C4-2B (cell line): Measurements from ENCODE around the gene DENND1A.

Source experiments
- ZFX ChIP-seq: fragments of 450-650 bp; IDR thresholded peaks from 2 replicates; pipeline ENCODE4 v1.6.1; 2017
- TF ChIP-seq, protein P1 (sequence below): fragments of 450-650 bp; conservative IDR thresholded peaks from 2 replicates; pipeline ENCODE4 v1.5.1; 2017; ENCODE audit warnings: mild to moderate bottlenecking

DNA sequence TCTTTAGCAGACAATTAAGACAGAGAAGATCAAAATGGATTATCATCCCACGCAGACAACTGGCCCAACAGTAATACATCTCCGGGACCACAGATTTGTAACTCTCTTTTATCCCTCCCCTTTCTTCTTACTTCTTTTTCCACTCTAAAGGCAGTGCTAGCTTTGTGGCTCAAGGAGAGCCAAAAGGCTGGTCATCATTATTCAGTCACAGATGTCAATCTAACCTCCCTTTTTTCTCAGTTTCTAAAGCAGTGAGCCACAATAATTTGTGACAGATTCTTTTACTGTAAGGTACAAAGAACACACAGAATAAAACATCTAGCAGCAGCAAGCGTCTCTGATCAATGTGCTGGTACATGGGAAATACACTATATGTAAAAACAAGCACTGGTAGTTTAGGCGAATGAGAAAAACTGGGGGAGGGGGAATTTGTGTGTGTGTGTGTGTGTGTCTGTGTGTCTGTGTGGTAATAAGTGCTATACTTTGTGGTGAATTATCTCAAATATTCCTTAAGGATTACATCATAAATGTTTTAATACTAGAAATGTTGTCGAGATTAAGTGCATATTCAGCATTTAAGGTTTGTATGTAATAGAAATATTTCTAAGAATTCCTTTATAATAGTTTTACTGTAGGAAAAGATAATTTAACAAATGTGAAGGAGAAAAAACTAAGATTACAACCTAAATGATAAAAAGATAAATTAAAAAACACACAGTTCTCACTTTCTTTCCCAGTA lies 140.2 kb downstream of the DENND1A start:
- TF ChIP-seq, protein P1, sequence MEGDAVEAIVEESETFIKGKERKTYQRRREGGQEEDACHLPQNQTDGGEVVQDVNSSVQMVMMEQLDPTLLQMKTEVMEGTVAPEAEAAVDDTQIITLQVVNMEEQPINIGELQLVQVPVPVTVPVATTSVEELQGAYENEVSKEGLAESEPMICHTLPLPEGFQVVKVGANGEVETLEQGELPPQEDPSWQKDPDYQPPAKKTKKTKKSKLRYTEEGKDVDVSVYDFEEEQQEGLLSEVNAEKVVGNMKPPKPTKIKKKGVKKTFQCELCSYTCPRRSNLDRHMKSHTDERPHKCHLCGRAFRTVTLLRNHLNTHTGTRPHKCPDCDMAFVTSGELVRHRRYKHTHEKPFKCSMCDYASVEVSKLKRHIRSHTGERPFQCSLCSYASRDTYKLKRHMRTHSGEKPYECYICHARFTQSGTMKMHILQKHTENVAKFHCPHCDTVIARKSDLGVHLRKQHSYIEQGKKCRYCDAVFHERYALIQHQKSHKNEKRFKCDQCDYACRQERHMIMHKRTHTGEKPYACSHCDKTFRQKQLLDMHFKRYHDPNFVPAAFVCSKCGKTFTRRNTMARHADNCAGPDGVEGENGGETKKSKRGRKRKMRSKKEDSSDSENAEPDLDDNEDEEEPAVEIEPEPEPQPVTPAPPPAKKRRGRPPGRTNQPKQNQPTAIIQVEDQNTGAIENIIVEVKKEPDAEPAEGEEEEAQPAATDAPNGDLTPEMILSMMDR = no peak
- TF ChIP-seq ZFX = no peak
